ENCODE data around the gene MPPED1.

DNA sequence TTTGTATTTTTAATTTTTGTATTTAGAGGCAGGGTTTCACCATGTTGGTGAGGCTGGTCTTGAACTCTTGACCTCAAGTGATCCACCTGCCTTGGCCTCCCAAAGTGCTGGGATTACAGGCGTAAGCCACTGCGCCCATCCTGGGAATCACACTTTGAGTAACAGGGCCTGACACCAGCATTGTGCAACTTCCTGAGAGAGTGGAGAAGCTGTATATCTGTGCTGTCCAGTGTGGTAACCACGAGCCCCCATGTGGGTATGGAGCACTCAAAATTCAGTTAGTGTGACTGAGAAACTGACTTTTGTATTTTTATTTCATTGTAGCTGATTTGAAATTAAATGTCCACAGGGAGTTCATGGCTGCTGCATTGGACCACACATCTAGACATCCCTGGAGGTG is 36.2 kb downstream of the MPPED1 start:
- TF ChIP-seq, protein P1, sequence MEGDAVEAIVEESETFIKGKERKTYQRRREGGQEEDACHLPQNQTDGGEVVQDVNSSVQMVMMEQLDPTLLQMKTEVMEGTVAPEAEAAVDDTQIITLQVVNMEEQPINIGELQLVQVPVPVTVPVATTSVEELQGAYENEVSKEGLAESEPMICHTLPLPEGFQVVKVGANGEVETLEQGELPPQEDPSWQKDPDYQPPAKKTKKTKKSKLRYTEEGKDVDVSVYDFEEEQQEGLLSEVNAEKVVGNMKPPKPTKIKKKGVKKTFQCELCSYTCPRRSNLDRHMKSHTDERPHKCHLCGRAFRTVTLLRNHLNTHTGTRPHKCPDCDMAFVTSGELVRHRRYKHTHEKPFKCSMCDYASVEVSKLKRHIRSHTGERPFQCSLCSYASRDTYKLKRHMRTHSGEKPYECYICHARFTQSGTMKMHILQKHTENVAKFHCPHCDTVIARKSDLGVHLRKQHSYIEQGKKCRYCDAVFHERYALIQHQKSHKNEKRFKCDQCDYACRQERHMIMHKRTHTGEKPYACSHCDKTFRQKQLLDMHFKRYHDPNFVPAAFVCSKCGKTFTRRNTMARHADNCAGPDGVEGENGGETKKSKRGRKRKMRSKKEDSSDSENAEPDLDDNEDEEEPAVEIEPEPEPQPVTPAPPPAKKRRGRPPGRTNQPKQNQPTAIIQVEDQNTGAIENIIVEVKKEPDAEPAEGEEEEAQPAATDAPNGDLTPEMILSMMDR (conservative IDR thresholded peaks at IDR 0.05): no peak
- TF ChIP-seq ZFX (IDR thresholded peaks at IDR 0.05): no peak

All from C4-2B (cell line).